A673 (cell line): Measurements from ENCODE around the gene CRYBG2. TPM values are rescaled to one million over a fixed set of nuclear protein-coding genes. Genes with fewer than 3 reads are reported as not detected.
"Not testable (repeated sequence)": the region's sequence is repeated elsewhere in the genome, so short reads cannot be mapped to it uniquely, and the experiment has no call there.

Experiments
- BruUV-seq: library from RNA; stranded (reverse); fragments of 400-500 nt; replicated peaks from 2 replicates; lab custom pipeline; 2021; lab: Mats Ljungman, UMichigan
- CTCF ChIA-PET: fragments of 300-600 bp; sonication (Branson Sonifier 250); formaldehyde crosslinking; loops from one replicate; lab custom pipeline; 2022; ENCODE audit warnings: antibody characterized with exemption; lab: Charles Lee
- POLR2A ChIA-PET: fragments of 300-600 bp; sonication (Branson Sonifier 250); formaldehyde crosslinking; loops from one replicate; lab custom pipeline; 2022; ENCODE audit warnings: antibody characterized with exemption; ENCODE audit not compliant: low non-redundant PET; lab: Charles Lee
- DNase-seq: peaks from one replicate; pipeline ENCODE4 v3.0.0-alpha.2; 2015; ENCODE audit warnings: low spot score
- H3K27ac ChIP-seq: fragments of 200-600 bp; sonication (generic); 2 replicates; pipeline ENCODE4 v1.5.1; 2016; ENCODE audit warnings: mixed run types, low read depth, mild to moderate bottlenecking, mixed read lengths, antibody characterized with exemption, low read length; ENCODE audit not compliant: poor library complexity, severe bottlenecking
- H3K27me3 ChIP-seq: fragments of 200-600 bp; sonication (generic); replicated peaks from 2 replicates; pipeline ENCODE4 v1.6.1; 2017; ENCODE audit warnings: mixed run types, low read depth, mild to moderate bottlenecking, mixed read lengths, antibody characterized with exemption, low read length; ENCODE audit not compliant: insufficient read depth, poor library complexity
- H3K36me3 ChIP-seq: fragments of 200-600 bp; sonication (generic); 2 replicates; pipeline ENCODE4 v1.6.1; 2016; ENCODE audit warnings: mixed run types, mild to moderate bottlenecking, mixed read lengths, antibody characterized with exemption, low read length; ENCODE audit not compliant: insufficient read depth, poor library complexity, severe bottlenecking
- H3K4me1 ChIP-seq: fragments of 200-600 bp; sonication (generic); 2 replicates; pipeline ENCODE4 v1.6.1; 2017; ENCODE audit warnings: mixed run types, mild to moderate bottlenecking, mixed read lengths, antibody characterized with exemption, low read length; ENCODE audit not compliant: insufficient read depth, poor library complexity, severe bottlenecking
- H3K4me3 ChIP-seq: fragments of 200-600 bp; sonication (generic); 2 replicates; pipeline ENCODE4 v1.5.1; 2016; ENCODE audit warnings: low read depth, mixed run types, mild to moderate bottlenecking, mixed read lengths, low read length; ENCODE audit not compliant: poor library complexity, severe bottlenecking
- H3K9me3 ChIP-seq: fragments of 200-600 bp; sonication (generic); 2 replicates; pipeline ENCODE4 v1.6.1; 2016; ENCODE audit warnings: mixed run types, low read depth, mild to moderate bottlenecking, mixed read lengths, antibody characterized with exemption, low read length; ENCODE audit not compliant: poor library complexity, severe bottlenecking
- EZH2 ChIP-seq: fragments of 200-600 bp; sonication (generic); IDR thresholded peaks from 2 replicates; pipeline ENCODE4 v1.6.1; 2017; ENCODE audit warnings: borderline replicate concordance, low read depth, mild to moderate bottlenecking, mixed read lengths, antibody characterized with exemption, low read length; ENCODE audit not compliant: poor library complexity, severe bottlenecking
- intact Hi-C: fragments of 100-400 bp; cut with micrococcal nuclease; formaldehyde crosslinking; loops from one replicate; pipeline ENCODE4 v1.10.0; 2022; ENCODE audit not compliant: unreplicated experiment
- total RNA-seq: library from RNA; stranded (reverse); gene quantifications from 2 replicates; pipeline ENCODE4 v1.2.3, GENCODE V29; 2021
- TF ChIP-seq, protein P1 (sequence below): fragments of 300-800, 200-600 bp; sonication (generic); conservative IDR thresholded peaks from 2 replicates; pipeline ENCODE4 v1.5.1; 2017; ENCODE audit warnings: low read depth, mild to moderate bottlenecking, antibody characterized with exemption, low read length, moderate library complexity, mixed read lengths

CRYBG2 gene
- total RNA-seq, 1 experiment from 2014 or later, result not detected

DNA sequence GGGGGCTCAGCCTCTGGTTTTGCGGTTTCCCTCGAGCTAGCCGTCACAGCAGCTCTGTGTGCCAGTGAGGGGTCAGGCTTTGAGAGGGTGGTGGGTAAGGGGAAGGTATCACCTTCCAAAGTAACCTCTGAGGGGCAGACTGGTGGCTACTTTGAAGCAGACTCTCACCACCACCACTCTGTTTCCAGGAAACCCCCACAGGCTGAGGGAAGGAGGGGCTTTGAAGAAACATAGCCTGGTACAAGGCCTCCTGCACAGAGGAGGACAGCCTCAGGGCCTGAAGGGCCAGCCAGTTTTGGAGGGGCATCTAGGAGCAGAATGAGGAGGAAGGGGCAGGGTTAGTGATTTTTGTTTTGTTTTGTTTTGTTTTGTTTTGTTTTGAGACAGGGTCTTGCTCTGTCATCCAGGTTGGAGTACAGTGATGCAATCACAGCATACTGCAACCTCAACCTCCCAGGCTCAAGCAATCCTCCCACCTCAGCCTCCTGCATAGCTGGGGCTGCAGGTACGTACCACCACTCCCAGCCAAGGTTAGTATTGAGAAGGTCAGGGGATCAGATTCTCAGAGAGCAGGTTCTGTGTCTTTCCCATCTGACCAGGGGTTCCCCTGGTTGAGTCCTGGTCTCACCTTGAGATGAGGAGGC is 35.8 kb upstream of the CRYBG2 start:
- POLR2A ChIA-PET, result no interaction called here
- Histone ChIP-seq H3K4me1 (no peaks in the 10 kb centered on the region), H3K9me3 (no peaks in the 10 kb centered on the region), H3K4me3 (no peak overlapping the region), H3K36me3 (no peaks in the 10 kb centered on the region), H3K27me3 (no peaks in the 10 kb centered on the region), H3K27ac (no peak overlapping the region)
- intact Hi-C loops, result no loop called here
- DNase-seq, result no peak
- CTCF ChIA-PET, result no interaction called here
- no TSS peak for BruUV-seq
- no peak for TF ChIP-seq EZH2
- TF ChIP-seq, protein P1, sequence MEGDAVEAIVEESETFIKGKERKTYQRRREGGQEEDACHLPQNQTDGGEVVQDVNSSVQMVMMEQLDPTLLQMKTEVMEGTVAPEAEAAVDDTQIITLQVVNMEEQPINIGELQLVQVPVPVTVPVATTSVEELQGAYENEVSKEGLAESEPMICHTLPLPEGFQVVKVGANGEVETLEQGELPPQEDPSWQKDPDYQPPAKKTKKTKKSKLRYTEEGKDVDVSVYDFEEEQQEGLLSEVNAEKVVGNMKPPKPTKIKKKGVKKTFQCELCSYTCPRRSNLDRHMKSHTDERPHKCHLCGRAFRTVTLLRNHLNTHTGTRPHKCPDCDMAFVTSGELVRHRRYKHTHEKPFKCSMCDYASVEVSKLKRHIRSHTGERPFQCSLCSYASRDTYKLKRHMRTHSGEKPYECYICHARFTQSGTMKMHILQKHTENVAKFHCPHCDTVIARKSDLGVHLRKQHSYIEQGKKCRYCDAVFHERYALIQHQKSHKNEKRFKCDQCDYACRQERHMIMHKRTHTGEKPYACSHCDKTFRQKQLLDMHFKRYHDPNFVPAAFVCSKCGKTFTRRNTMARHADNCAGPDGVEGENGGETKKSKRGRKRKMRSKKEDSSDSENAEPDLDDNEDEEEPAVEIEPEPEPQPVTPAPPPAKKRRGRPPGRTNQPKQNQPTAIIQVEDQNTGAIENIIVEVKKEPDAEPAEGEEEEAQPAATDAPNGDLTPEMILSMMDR, result no peak

DNA sequence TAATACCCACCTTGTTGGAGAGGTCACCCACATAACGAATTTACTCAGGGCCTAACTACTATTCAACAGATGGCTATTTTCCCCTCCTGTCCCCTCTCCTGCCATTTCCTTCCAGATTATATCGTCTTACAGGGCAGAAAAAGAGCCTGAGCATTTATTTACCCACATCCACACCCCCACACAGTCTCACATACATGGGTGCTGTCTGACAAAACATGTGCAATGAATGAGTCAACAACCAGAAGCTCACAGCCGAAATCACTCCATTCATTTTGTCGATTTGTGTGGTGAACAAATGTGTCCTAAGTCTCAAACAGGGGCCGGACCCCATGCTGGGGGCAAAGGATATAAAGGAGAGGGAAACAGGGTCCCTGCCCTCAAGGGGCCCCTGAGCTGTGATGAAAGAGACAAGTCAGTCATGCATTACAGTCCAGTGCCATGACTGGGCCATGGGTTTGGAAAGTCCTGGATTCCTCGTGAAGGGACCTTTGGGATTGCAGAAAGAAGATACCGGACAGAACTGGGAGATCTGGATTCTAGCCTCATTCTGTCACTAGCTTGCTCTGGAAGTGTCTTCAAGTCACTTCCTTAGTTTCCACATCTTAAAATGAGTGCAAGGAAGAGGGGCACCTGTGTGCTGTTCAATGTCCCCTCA is 35.0 kb upstream of the CRYBG2 start:
- H3K36me3 ChIP-seq, result no peaks in the 10 kb centered on the region
- H3K4me1 ChIP-seq, result no peaks in the 10 kb centered on the region
- no peak overlapping the region for H3K27ac ChIP-seq
- POLR2A ChIA-PET, result no interaction called here
- no peaks in the 10 kb centered on the region for H3K27me3 ChIP-seq
- BruUV-seq, result no TSS peak
- no peak for DNase-seq
- TF ChIP-seq EZH2, result no peak
- TF ChIP-seq, protein P1, result no peak
- no peaks in the 10 kb centered on the region for H3K9me3 ChIP-seq
- intact Hi-C loops, result no loop called here
- no peak overlapping the region for H3K4me3 ChIP-seq
- CTCF ChIA-PET, result no interaction called here

DNA sequence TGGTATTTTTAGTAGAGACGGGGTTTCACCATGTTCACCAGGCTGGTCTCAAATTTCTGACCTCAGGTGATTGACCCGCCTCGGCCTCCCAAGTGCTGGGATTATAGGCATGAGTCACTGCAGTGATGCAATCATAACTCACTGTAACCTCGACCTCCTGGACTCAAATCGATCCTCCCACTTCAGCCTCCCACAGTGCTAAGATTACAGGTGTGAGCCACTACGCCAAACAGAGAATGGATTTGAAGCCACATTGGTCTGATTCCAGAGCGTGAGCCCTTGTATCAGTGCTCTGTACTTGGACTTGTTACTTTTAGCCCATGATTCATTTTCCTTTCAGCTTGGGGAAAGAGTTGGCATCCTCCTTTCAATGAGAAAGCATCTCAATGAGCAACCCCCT is 33.5 kb upstream of the CRYBG2 start:
- no peak for DNase-seq
- Histone ChIP-seq H3K4me1 (no peaks in the 10 kb centered on the region), H3K9me3 (no peaks in the 10 kb centered on the region), H3K4me3 (no peak overlapping the region), H3K27ac (no peak overlapping the region), H3K27me3 (no peaks in the 10 kb centered on the region), H3K36me3 (no peaks in the 10 kb centered on the region)
- TF ChIP-seq EZH2, result no peak
- TF ChIP-seq, protein P1, result no peak
- no TSS peak for BruUV-seq
- intact Hi-C loops, result no loop called here
- CTCF ChIA-PET, result no interaction called here
- POLR2A ChIA-PET, result no interaction called here

DNA sequence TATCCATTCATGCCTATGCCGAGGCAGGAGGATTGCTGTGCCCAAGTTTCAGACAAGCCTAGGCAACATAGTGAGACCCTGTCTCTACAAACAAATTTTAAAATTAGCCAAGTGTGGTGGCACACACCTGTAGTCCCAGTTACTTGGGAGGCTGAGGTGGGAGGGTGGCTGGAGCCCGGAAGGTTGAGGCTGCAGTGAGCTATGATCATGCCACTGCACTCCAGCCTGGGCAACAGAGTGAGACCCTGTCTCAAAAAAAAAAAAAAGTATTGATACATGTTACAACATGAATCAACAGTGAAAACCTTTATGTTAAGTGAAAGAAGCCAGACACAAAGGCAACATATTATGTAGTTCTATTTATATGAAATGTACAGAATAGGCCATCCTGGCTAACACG is 31.1 kb upstream of the CRYBG2 start:
- CTCF ChIA-PET, H3K27ac ChIP-seq, H3K4me3 ChIP-seq, H3K36me3 ChIP-seq, BruUV-seq, POLR2A ChIA-PET, H3K9me3 ChIP-seq, intact Hi-C loops, H3K27me3 ChIP-seq, H3K4me1 ChIP-seq, DNase-seq: not testable (repeated sequence)
